GM18511 (cell line): ENCODE results near the gene SGTA.

Experiments used
- ATAC-seq: cut with Tn5 transposase; IDR thresholded peaks from one replicate; pipeline ENCODE4 v1.9.1; 2021; ENCODE audit warnings: mild to moderate bottlenecking, moderate library complexity; ENCODE audit not compliant: unreplicated experiment

SGTA gene

DNA sequence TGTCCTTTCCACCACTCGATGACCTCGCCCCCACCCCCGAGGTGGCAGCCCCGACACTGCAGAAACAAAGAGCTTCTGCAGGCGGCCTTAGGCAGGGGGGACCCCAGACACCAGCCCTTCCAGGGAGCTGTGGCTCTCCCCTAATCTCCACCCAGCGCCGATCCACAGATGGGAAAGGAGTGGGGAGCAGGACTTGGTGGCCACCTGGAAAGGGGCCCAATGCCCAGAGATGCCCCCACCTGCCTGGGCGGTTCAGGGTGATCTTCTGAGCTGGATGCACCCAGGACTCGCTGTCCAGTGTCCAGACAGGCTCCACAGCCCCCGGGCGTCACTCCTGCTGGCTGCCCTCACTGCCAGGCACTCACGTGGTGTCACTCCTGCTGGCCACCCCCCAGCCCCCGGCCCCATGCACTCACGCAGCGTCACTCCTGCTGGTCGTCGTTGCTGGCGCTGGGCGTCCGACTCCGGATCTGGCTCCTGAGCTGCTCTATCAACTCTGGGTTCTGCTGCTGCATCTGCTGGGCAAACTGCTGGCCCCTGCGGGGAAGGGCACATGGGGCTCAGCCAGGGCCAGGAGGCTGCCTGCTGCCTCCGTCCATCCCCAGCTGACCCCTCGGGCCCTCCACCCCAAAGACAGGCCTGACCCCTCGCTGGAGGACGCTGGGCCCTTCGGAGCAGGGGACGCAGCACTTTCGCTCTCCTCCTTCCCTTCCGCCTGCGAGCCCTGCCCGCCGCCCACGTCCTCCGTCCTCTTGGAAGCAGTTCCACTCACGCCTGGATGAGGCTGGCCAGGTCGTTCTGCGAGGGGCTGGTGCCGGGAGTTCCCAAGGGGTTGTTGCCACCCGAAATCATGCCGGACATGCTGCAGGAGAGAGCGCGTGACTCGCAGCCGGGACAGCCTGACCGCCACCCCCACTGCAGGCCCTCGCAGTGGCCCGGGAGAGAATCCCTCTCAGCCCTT lies 25.9 kb downstream of the SGTA start:
- ATAC-seq, result no peak

- ATAC-seq, result no peak
Measured at GRCh38 chr19:2756477-2756876, 26.6 kb downstream of the SGTA start.

GRCh38 chr19:2755811-2756210 lies 27.3 kb downstream of the SGTA start:
- ATAC-seq, result no peak

GRCh38 chr19:2755448-2755705 lies 27.7 kb downstream of the SGTA start:
- no peak for ATAC-seq

GRCh38 chr19:2754659-2755447 lies 28.2 kb downstream of the SGTA start:
- no peak for ATAC-seq

DNA sequence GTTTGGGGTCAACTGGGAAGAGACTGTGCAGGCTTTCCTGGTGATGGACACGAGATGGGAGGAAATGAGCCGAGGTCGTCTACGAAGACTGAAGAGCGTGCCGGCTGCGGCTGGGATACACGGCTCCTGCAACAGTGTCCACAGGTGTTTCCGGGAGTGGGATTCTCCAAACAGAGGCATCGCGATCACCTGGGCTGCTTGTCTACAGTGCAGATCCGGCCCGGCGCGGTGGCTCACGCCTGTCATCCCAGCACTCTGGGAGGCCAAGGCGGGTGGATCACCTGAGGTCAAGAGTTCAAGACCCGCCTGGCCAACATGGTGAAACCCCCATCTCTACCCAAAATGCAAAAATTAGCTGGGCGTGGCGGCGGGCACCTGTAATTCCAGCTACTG lies 31.6 kb downstream of the SGTA start:
- no peak for ATAC-seq

DNA sequence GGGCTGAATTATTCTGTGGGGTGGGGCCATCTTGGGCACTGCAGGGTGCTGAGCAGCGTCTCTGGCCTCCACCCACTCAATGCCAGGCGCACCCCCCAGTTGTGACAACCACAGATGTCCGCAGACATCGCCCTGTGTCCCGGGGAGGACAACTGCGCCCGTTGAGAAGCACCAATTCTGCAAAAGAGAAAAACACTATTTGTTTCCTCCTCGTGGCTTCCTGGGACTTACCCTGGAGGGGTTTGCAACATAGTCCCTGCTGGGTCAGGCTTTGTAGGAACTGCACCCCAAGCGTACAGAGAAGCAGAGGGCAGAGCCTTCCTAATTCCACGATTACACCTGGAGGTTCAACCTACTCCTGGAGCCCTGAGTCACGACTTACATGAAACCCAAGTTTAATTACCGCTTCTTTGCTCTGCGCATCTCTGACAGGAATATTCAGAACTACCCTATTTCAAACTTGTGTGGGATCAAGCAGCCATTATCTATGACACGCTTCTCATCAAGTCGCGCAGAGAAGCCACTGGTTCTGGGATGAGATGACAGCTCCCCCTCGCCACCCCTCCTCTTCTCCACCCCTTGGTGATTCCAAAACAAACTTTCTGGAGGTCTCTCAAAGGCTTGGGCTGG lies 32.1 kb downstream of the SGTA start:
- no peak for ATAC-seq

- no peak for ATAC-seq
Measured at GRCh38 chr19:2747349-2747748, 35.7 kb downstream of the SGTA start.

- ATAC-seq, result no peak
Measured at GRCh38 chr19:2744113-2744512, 39.0 kb downstream of the SGTA start.

DNA sequence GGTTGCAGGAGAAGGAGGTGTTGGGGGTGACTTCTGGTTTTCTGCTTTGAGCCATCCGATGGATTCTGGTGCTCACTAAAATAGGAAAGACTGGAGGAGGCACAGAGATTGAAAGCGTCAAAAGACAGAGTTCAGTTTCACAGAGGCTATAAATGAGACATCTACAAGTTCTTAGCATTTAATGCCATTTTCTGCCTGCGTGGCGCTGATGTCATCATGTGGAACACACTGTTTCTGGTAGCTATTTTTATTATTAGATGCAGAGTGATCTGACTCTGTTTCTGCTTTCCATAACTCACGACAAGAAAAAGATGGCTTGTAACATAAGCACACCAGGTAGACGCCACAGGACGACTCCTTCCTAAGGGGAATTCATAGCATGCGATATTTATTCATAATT lies 40.0 kb downstream of the SGTA start:
- no peak for ATAC-seq

DNA sequence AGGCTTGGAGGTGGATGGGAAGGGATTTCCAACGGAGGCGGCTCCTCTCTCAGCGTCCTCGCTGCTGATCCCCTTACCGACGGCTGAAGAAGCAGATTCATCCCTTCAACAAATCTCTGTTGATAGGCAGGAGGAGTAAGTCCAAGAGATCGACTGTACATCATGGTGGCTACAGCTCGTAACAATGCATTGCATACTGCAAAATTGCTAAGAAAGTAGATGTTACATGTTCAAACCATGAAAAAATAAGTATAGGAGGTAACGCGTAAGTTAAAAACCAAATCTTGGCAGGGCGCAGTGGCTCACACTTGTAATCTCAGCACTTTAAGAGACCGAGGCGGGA lies 42.8 kb downstream of the SGTA start:
- no peak for ATAC-seq

GRCh38 chr19:2739602-2740313 lies 43.3 kb downstream of the SGTA start, which contains the start of gene SLC39A3:
Gene SLC39A3, minus strand, starts transcription at chr19:2740017. Its CDS starts 2,760 bp downstream, at chr19:2737257.
- ATAC-seq, result peak; percentile 91

- ATAC-seq, result no peak
Measured at GRCh38 chr19:2736550-2737190, 46.4 kb downstream of the SGTA start.

GRCh38 chr19:2735374-2735773 lies 47.7 kb downstream of the SGTA start:
- no peak for ATAC-seq

DNA sequence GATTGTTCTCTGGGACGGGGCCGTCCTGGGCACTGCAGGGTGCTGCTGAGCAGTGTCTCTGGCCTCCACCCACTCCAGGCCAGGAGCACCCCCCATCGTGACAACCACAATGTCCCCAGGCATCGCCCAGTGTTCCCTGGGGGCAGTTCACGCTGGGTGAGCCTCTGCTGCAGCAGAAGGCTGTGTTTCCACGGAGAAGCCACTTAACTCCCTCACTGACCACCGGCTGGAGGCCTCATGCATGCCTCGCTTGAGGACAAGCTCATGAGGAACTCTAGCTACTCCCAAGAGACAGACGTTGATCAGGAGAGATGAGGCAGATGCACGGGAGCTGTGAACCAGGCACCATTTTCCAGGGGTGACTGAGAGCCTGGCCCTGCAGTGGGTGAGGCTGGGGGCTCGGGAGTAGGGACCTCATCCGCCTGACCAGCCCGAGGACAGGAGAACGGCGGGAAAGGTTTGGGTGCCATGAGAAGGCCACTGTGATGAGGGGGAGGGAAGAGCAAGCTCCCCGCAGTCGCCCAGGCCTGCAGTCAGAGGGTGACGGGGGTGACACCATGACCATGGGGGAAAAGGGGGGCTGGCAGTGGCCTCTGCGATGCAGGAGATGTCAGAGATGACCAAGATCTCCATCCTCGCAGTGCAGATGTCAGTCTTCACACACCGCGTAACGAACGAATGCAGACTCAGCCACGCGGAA lies 48.3 kb downstream of the SGTA start:
- ATAC-seq, result no peak

DNA sequence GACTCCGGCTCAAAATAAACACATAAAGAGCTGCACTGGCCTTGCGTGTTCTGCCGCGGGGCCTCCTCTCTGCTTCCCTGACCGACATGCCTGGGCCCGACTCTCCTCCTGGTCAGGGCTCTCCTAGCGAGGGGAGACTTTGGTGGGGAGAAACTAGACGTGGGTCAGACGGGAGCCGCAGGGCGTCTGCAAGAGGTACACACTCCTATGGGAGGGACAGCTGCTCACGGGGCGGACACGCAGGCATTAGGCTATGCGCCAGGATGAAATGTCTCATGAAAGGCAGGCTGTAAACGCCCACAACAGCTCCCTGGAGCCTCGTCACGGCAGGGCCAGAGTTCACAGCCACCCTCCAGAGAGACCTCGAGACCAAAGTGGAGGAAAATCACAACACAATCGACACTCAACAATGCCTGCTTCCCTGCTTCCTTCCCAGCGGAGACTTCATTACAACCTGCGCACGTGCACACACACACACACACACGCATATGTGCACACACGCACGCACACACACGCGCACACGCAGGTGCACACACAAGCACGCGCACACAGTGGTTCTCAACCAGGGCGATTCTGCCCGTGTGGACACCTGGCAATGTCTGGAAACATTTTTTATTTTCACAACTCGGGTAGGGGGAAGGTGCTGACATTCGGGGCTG lies 49.0 kb downstream of the SGTA start:
- ATAC-seq, result no peak

- no peak for ATAC-seq
Measured at GRCh38 chr19:2732883-2733282, 50.2 kb downstream of the SGTA start.

GRCh38 chr19:2732157-2732725 lies 50.8 kb downstream of the SGTA start:
- ATAC-seq, result no peak
